HepG2 (cell line): Measurements from ENCODE around the gene CTNNBL1. TPM values are rescaled to one million over a fixed set of nuclear protein-coding genes. Genes with fewer than 3 reads are reported as not detected.

Experiments used
- CBX1 ChIP-seq: IDR thresholded peaks from one replicate; pipeline ENCODE4 v1.6.1; 2016; ENCODE audit warnings: antibody characterized with exemption, low read depth
- CHD4 ChIP-seq: fragments of 200-600 bp; sonication (generic); IDR thresholded peaks from 2 replicates; pipeline ENCODE4 v1.7.0; 2017; ENCODE audit warnings: mild to moderate bottlenecking, low read length, borderline replicate concordance
- ETV5 ChIP-seq: IDR thresholded peaks from 2 replicates; pipeline ENCODE4 v1.6.1; 2018; ENCODE audit warnings: missing biosample characterization, missing genetic modification reagents, inconsistent platforms, borderline replicate concordance
- GABPA ChIP-seq, 2 experiments: IDR thresholded peaks; 2 replicates each; pipeline ENCODE4 v1.6.1; 2011 to 2016; ENCODE audit warnings: low read depth in 2 of 2, low read length in 1 of 2, missing biosample characterization in 1 of 2, missing genetic modification characterization in 1 of 2
- GATAD1 ChIP-seq: IDR thresholded peaks from 2 replicates; pipeline ENCODE4 v1.6.1; 2016; ENCODE audit warnings: missing genetic modification reagents, missing compliant biosample characterization
- HOXA3 ChIP-seq: sonication (generic); formaldehyde crosslinking; IDR thresholded peaks from 2 replicates; pipeline ENCODE4 v1.5.0; 2020; ENCODE audit warnings: missing genetic modification reagents
- IKZF4 ChIP-seq: sonication (generic); formaldehyde crosslinking; IDR thresholded peaks from 2 replicates; pipeline ENCODE4 v1.5.1; 2020; ENCODE audit warnings: borderline replicate concordance, mild to moderate bottlenecking, low read depth, missing genetic modification reagents; ENCODE audit errors: not compliant biosample characterization
- ISX ChIP-seq: sonication (generic); formaldehyde crosslinking; conservative IDR thresholded peaks from 2 replicates; pipeline ENCODE4 v1.5.0; 2020; ENCODE audit warnings: missing genetic modification reagents
- KLF11 ChIP-seq: IDR thresholded peaks from 2 replicates; pipeline ENCODE4 v1.6.1; 2016; ENCODE audit warnings: missing compliant biosample characterization
- KLF6 ChIP-seq: IDR thresholded peaks from 2 replicates; pipeline ENCODE4 v1.8.0; 2016; ENCODE audit warnings: missing biosample characterization, missing genetic modification reagents
- MAF1 ChIP-seq: sonication (generic); formaldehyde crosslinking; IDR thresholded peaks from 2 replicates; pipeline ENCODE4 v1.5.0; 2020; ENCODE audit warnings: missing genetic modification reagents, borderline replicate concordance
- NFE2L2 ChIP-seq: fragments of 150-350 bp; IDR thresholded peaks from 2 replicates; pipeline ENCODE4 v1.6.1; 2014; ENCODE audit warnings: low read length
- PLSCR1 ChIP-seq: sonication (generic); formaldehyde crosslinking; IDR thresholded peaks from 2 replicates; pipeline ENCODE4 v1.5.0; 2020; ENCODE audit warnings: missing genetic modification reagents, mild to moderate bottlenecking, borderline replicate concordance
- RBFOX2 ChIP-seq: fragments of 200-400 bp; formaldehyde crosslinking; IDR thresholded peaks from 2 replicates; pipeline ENCODE4 v1.6.1; 2017; ENCODE audit warnings: low read depth, mild to moderate bottlenecking, low read length
- SIX1 ChIP-seq: sonication (generic); formaldehyde crosslinking; IDR thresholded peaks from 2 replicates; pipeline ENCODE4 v1.4.0; 2020; ENCODE audit warnings: missing genetic modification reagents, borderline replicate concordance
- SP5 ChIP-seq: IDR thresholded peaks from 2 replicates; pipeline ENCODE4 v1.6.1; 2016; ENCODE audit warnings: low read depth, borderline replicate concordance
- TCF12 ChIP-seq, 2 experiments: fragments of 450-650 bp in 1 of 2; sonication (generic) in 1 of 2; formaldehyde crosslinking in 1 of 2; IDR thresholded peaks; 2 replicates each; pipeline versions ENCODE4 v1.6.1 to v1.8.0; 2017 to 2022; ENCODE audit warnings: antibody characterized with exemption in 1 of 2, mild to moderate bottlenecking in 1 of 2, missing genetic modification reagents in 1 of 2, moderate library complexity in 1 of 2
- ZFP41 ChIP-seq: sonication (generic); formaldehyde crosslinking; IDR thresholded peaks from 2 replicates; pipeline ENCODE4 v1.4.0; 2020; ENCODE audit warnings: mild to moderate bottlenecking, missing genetic modification reagents, borderline replicate concordance
- ZNF512B ChIP-seq: sonication (generic); formaldehyde crosslinking; IDR thresholded peaks from 2 replicates; pipeline ENCODE4 v1.5.1; 2020; ENCODE audit warnings: missing genetic modification reagents, mild to moderate bottlenecking, borderline replicate concordance
- ZNF549 ChIP-seq: sonication (generic); formaldehyde crosslinking; IDR thresholded peaks from 2 replicates; pipeline ENCODE4 v1.5.0; 2020; ENCODE audit warnings: missing genetic modification reagents
- ZNF773 ChIP-seq: sonication (generic); formaldehyde crosslinking; IDR thresholded peaks from 2 replicates; pipeline ENCODE4 v1.4.0; 2020; ENCODE audit warnings: missing genetic modification reagents, borderline replicate concordance
- ZNF792 ChIP-seq: IDR thresholded peaks from 2 replicates; pipeline ENCODE4 v1.6.1; 2016
- polyA plus RNA-seq, 8 experiments: library from polyadenylated mRNA; depleted of rRNA in 3 of 8; stranded (reverse) in 7 of 8; unstranded in 1 of 8; fragments of >200 nt; fragmentation: Illumina TruSeq in 4 of 8; extraction: Trizol in 4 of 8; gene quantifications; 2 replicates each; pipeline versions ENCODE4 v1.2.1 to v1.2.3, GENCODE V29; 2011 to 2016; ENCODE audit warnings: low read depth in 4 of 8, missing spikeins in 1 of 8, mixed read lengths in 1 of 8; ENCODE audit not compliant: insufficient read depth in 1 of 8
- total RNA-seq, 5 experiments: library from RNA; depleted of rRNA; stranded (reverse); fragments of >200 nt; fragmentation: Illumina TruSeq; extraction: Trizol; gene quantifications; 2 replicates each; pipeline ENCODE4 v1.2.3, GENCODE V29; 2016; ENCODE audit warnings: low read depth in 1 of 5
- TF ChIP-seq, protein P1 (sequence below): sonication (generic); formaldehyde crosslinking; IDR thresholded peaks from 2 replicates; pipeline ENCODE4 v1.8.0; 2022; ENCODE audit warnings: mild to moderate bottlenecking, missing genetic modification reagents
- TF ChIP-seq, protein P2 (sequence below): sonication (generic); formaldehyde crosslinking; conservative IDR thresholded peaks from 2 replicates; pipeline ENCODE4 v1.8.0; 2022; ENCODE audit warnings: missing genetic modification reagents

The CTNNBL1 gene
- total and polyA plus RNA-seq, 2 of the 13 experiments (the other 11 are each of a cell fraction or from before 2014, with no cell fraction given), result 49.3 to 94.6 TPM

- TF ChIP-seq ZNF512B (CRISPR knock-in tag), result 0 out of 2 replicates have a peak, but pooled peaks have one; percentile 66
- no peak for TF ChIP-seq NFE2L2
- 0 out of 2 replicates have a peak, but pooled peaks have one; percentile 47 for TF ChIP-seq ZNF792 (CRISPR knock-in tag)
- TF ChIP-seq, protein P1, sequence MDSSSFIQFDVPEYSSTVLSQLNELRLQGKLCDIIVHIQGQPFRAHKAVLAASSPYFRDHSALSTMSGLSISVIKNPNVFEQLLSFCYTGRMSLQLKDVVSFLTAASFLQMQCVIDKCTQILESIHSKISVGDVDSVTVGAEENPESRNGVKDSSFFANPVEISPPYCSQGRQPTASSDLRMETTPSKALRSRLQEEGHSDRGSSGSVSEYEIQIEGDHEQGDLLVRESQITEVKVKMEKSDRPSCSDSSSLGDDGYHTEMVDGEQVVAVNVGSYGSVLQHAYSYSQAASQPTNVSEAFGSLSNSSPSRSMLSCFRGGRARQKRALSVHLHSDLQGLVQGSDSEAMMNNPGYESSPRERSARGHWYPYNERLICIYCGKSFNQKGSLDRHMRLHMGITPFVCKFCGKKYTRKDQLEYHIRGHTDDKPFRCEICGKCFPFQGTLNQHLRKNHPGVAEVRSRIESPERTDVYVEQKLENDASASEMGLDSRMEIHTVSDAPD (CRISPR knock-in tag), result no peak
- no peak for TF ChIP-seq ZNF773 (CRISPR knock-in tag)
- TF ChIP-seq ZFP41, result no peak
- 0 out of 2 replicates have a peak, but pooled peaks have one; percentile 36 for TF ChIP-seq KLF6
- TF ChIP-seq KLF11 (CRISPR knock-in tag), result no peak
- no peak for TF ChIP-seq ISX (CRISPR knock-in tag)
- no peak for TF ChIP-seq IKZF4 (CRISPR knock-in tag)
- TF ChIP-seq SIX1 (CRISPR knock-in tag), result no peak
- no peak for TF ChIP-seq TCF12 (IDR thresholded peaks at IDR 0.05)
- TF ChIP-seq TCF12 (CRISPR knock-in tag; IDR thresholded peaks at IDR 0.05), result no peak
- TF ChIP-seq HOXA3 (CRISPR knock-in tag), result peak; percentile 23; the same call in 1 of the 2 replicates
- peak; percentile 87 for TF ChIP-seq CHD4
- TF ChIP-seq PLSCR1 (CRISPR knock-in tag), result no peak
- TF ChIP-seq ZNF549 (CRISPR knock-in tag), result no peak
- TF ChIP-seq CBX1, result no peak
- no peak for TF ChIP-seq GATAD1
- 0 out of 2 replicates have a peak, but pooled peaks have one; percentile 30 for TF ChIP-seq ETV5
- no peak for TF ChIP-seq MAF1 (CRISPR knock-in tag)
- TF ChIP-seq, protein P2, sequence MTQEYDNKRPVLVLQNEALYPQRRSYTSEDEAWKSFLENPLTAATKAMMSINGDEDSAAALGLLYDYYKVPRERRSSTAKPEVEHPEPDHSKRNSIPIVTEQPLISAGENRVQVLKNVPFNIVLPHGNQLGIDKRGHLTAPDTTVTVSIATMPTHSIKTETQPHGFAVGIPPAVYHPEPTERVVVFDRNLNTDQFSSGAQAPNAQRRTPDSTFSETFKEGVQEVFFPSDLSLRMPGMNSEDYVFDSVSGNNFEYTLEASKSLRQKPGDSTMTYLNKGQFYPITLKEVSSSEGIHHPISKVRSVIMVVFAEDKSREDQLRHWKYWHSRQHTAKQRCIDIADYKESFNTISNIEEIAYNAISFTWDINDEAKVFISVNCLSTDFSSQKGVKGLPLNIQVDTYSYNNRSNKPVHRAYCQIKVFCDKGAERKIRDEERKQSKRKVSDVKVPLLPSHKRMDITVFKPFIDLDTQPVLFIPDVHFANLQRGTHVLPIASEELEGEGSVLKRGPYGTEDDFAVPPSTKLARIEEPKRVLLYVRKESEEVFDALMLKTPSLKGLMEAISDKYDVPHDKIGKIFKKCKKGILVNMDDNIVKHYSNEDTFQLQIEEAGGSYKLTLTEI (CRISPR knock-in tag), result no peak
- TF ChIP-seq SP5 (CRISPR knock-in tag), result no peak
- no peak for TF ChIP-seq RBFOX2
- no peak for TF ChIP-seq GABPA (IDR thresholded peaks at IDR 0.05; ENCODE audit: low read depth, low read length)
- no peak for TF ChIP-seq GABPA (CRISPR knock-in tag; IDR thresholded peaks at IDR 0.05; ENCODE audit: low read depth)
Measured at GRCh38 chr20:37914672-37915433, 221.0 kb downstream of the CTNNBL1 start (continued).
